ENCODE data around the gene GARIN5B. TPM values are rescaled to one million over a fixed set of nuclear protein-coding genes. Genes with fewer than 3 reads are reported as not detected.

The GARIN5B gene
- total and polyA plus RNA-seq, 2 donors: not detected

- Histone ChIP-seq H3K4me1 (ENCODE audit: insufficient read depth) (peaks cover 1% of the 10 kb centered on the region), H3K27ac (ENCODE audit: low read depth) (no peak overlapping the region), H3K36me3 (ENCODE audit: insufficient read depth) (no peaks in the 10 kb centered on the region), H3K4me3 (ENCODE audit: low read depth, low read length) (no peak overlapping the region)
- 92% methylated on average over 17 of the region's 17 CpGs for WGBS
- no peak for DNase-seq (ENCODE audit: extremely low spot score)
Measured at GRCh38 chr19:55305983-55306562, 57.0 kb downstream of the GARIN5B start.

GRCh38 chr19:55305491-55305890 is 57.6 kb downstream of the GARIN5B start:
- DNase-seq (ENCODE audit: extremely low spot score): no peak
- H3K4me3 ChIP-seq (ENCODE audit: low read depth, low read length): no peak overlapping the region
- H3K4me1 ChIP-seq (ENCODE audit: insufficient read depth): peaks cover 1% of the 10 kb centered on the region
- WGBS: 84% methylated on average over 9 of the region's 9 CpGs
- no peak overlapping the region for H3K27ac ChIP-seq (ENCODE audit: low read depth)
- H3K36me3 ChIP-seq (ENCODE audit: insufficient read depth): no peaks in the 10 kb centered on the region

GRCh38 chr19:55304980-55305379 is 58.1 kb downstream of the GARIN5B start:
- no peak overlapping the region for H3K4me3 ChIP-seq (ENCODE audit: low read depth, low read length)
- H3K27ac ChIP-seq (ENCODE audit: low read depth): no peak overlapping the region
- peaks cover 1% of the 10 kb centered on the region for H3K4me1 ChIP-seq (ENCODE audit: insufficient read depth)
- DNase-seq (ENCODE audit: extremely low spot score): no peak
- WGBS: 78% methylated on average over 14 of the region's 14 CpGs
- no peaks in the 10 kb centered on the region for H3K36me3 ChIP-seq (ENCODE audit: insufficient read depth)

Other genes with a start within 250 kb of the GARIN5B start
- 24.8 TPM for gene PPP1R12C, start 245.6 kb downstream of the GARIN5B start, total RNA-seq
- 219 TPM for gene PPP1R12C, start 245.6 kb downstream of the GARIN5B start, polyA plus RNA-seq
- 47.2 TPM for gene TNNT1, start 214.1 kb downstream of the GARIN5B start, total RNA-seq
- gene TNNT1, start 214.1 kb downstream of the GARIN5B start, polyA plus RNA-seq: not detected
- not detected for gene TNNI3, start 205.5 kb downstream of the GARIN5B start, total RNA-seq
- not detected for gene TNNI3, start 205.5 kb downstream of the GARIN5B start, polyA plus RNA-seq
- 0.37 TPM for gene DNAAF3, start 196.6 kb downstream of the GARIN5B start, total RNA-seq
- gene DNAAF3, start 196.6 kb downstream of the GARIN5B start, polyA plus RNA-seq: 0.62 TPM
- 0.74 TPM for gene SYT5, start 183.0 kb downstream of the GARIN5B start, total RNA-seq
- gene SYT5, start 183.0 kb downstream of the GARIN5B start, polyA plus RNA-seq: 0.77 TPM
- gene PTPRH, start 153.8 kb downstream of the GARIN5B start, total RNA-seq: 3.6 TPM
- 1.6 TPM for gene PTPRH, start 153.8 kb downstream of the GARIN5B start, polyA plus RNA-seq
- 0.79 TPM for gene TMEM86B, start 134.5 kb downstream of the GARIN5B start, total RNA-seq
- 4.5 TPM for gene TMEM86B, start 134.5 kb downstream of the GARIN5B start, polyA plus RNA-seq
- 14.5 TPM for gene PPP6R1, start 104.2 kb downstream of the GARIN5B start, total RNA-seq
- 43.1 TPM for gene PPP6R1, start 104.2 kb downstream of the GARIN5B start, polyA plus RNA-seq
- 6.5 TPM for gene HSPBP1, start 83.2 kb downstream of the GARIN5B start, total RNA-seq
- 56.3 TPM for gene HSPBP1, start 83.2 kb downstream of the GARIN5B start, polyA plus RNA-seq
- gene BRSK1, start 79.3 kb downstream of the GARIN5B start, total RNA-seq: 9.7 TPM
- 8.8 TPM for gene BRSK1, start 79.3 kb downstream of the GARIN5B start, polyA plus RNA-seq
- 0.48 TPM for gene TMEM150B, start 37.9 kb downstream of the GARIN5B start, total RNA-seq
- 1.7 TPM for gene TMEM150B, start 37.9 kb downstream of the GARIN5B start, polyA plus RNA-seq
- gene KMT5C, start 23.4 kb downstream of the GARIN5B start, total RNA-seq: 9.3 TPM
- gene KMT5C, start 23.4 kb downstream of the GARIN5B start, polyA plus RNA-seq: 10.2 TPM
- gene COX6B2, start 8.5 kb downstream of the GARIN5B start, total RNA-seq: not detected
- gene COX6B2, start 8.5 kb downstream of the GARIN5B start, polyA plus RNA-seq: 0.39 TPM
- 0.42 TPM for gene IL11, start 7.2 kb upstream of the GARIN5B start, total RNA-seq
- 0.53 TPM for gene IL11, start 7.2 kb upstream of the GARIN5B start, polyA plus RNA-seq
- gene TMEM190, start 13.6 kb upstream of the GARIN5B start, total RNA-seq: not detected
- gene TMEM190, start 13.6 kb upstream of the GARIN5B start, polyA plus RNA-seq: not detected
- not detected for gene TMEM238, start 21.0 kb upstream of the GARIN5B start, total RNA-seq
- 0.43 TPM for gene TMEM238, start 21.0 kb upstream of the GARIN5B start, polyA plus RNA-seq
- 141 TPM for gene RPL28, start 22.7 kb upstream of the GARIN5B start, total RNA-seq
- 1,449 TPM for gene RPL28, start 22.7 kb upstream of the GARIN5B start, polyA plus RNA-seq
- gene UBE2S, start 44.5 kb upstream of the GARIN5B start, total RNA-seq: 29.9 TPM
- gene UBE2S, start 44.5 kb upstream of the GARIN5B start, polyA plus RNA-seq: 17.5 TPM
- 0.16 TPM for gene SHISA7, start 80.0 kb upstream of the GARIN5B start, total RNA-seq
- gene SHISA7, start 80.0 kb upstream of the GARIN5B start, polyA plus RNA-seq: 0.05 TPM
- gene ISOC2, start 98.4 kb upstream of the GARIN5B start, total RNA-seq: 35.1 TPM
- 94.1 TPM for gene ISOC2, start 98.4 kb upstream of the GARIN5B start, polyA plus RNA-seq
- not detected for gene C19orf85, start 101.5 kb upstream of the GARIN5B start, total RNA-seq
- 0.51 TPM for gene C19orf85, start 101.5 kb upstream of the GARIN5B start, polyA plus RNA-seq
- gene ZNF628, start 113.4 kb upstream of the GARIN5B start, total RNA-seq: 0.79 TPM
- gene ZNF628, start 113.4 kb upstream of the GARIN5B start, polyA plus RNA-seq: 11.9 TPM
- 7.1 TPM for gene NAT14, start 121.9 kb upstream of the GARIN5B start, total RNA-seq
- 27.0 TPM for gene NAT14, start 121.9 kb upstream of the GARIN5B start, polyA plus RNA-seq
- gene SSC5D, start 125.2 kb upstream of the GARIN5B start, total RNA-seq: 24.4 TPM
- gene SSC5D, start 125.2 kb upstream of the GARIN5B start, polyA plus RNA-seq: 24.4 TPM
- not detected for gene SBK2, start 173.9 kb upstream of the GARIN5B start, total RNA-seq
- not detected for gene SBK2, start 173.9 kb upstream of the GARIN5B start, polyA plus RNA-seq
- not detected for gene SBK3, start 182.3 kb upstream of the GARIN5B start, total RNA-seq
- 0.72 TPM for gene SBK3, start 182.3 kb upstream of the GARIN5B start, polyA plus RNA-seq
- gene ZNF579, start 217.6 kb upstream of the GARIN5B start, total RNA-seq: 1.6 TPM
- 10.8 TPM for gene ZNF579, start 217.6 kb upstream of the GARIN5B start, polyA plus RNA-seq
- 2.3 TPM for gene FIZ1, start 236.3 kb upstream of the GARIN5B start, total RNA-seq
- gene FIZ1, start 236.3 kb upstream of the GARIN5B start, polyA plus RNA-seq: 11.1 TPM
- gene ZNF524, start 237.0 kb upstream of the GARIN5B start, total RNA-seq: 5.7 TPM
- gene ZNF524, start 237.0 kb upstream of the GARIN5B start, polyA plus RNA-seq: 30.9 TPM
- 2.1 TPM for gene ZNF865, start 242.4 kb upstream of the GARIN5B start, total RNA-seq
- 13.7 TPM for gene ZNF865, start 242.4 kb upstream of the GARIN5B start, polyA plus RNA-seq

All from urinary bladder (tissue), 4 donors.